GM19467 (cell line): Measurements from ENCODE around the gene MRPL22.
"Not testable (repeated sequence)": the region's sequence is repeated elsewhere in the genome, so short reads cannot be mapped to it uniquely, and the experiment has no call there.

Experiments used
- ATAC-seq: cut with Tn5 transposase; IDR thresholded peaks from one replicate; pipeline ENCODE4 v1.9.1; 2021; ENCODE audit warnings: mild to moderate bottlenecking, moderate library complexity; ENCODE audit not compliant: unreplicated experiment

The MRPL22 gene

DNA sequence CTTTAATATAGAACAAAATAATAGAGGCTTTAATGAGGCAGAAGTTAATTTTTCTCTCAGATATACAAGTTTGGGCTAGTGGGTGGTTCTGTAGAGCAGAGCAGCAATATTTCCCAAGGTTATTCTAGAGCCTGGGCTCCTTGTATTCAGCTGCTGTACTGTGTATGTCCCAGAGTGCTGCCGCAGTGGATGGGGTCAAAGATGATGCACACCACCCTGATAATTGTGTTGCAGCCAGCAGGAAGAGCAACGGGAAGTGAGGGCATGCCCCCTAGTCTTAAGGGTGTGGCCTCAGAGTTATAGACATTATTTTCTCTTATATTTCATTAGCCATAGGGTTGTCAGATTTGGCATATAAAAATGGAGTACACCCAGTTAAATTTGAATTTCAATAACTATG lies 48.8 kb downstream of the MRPL22 start:
- ATAC-seq, result no peak

DNA sequence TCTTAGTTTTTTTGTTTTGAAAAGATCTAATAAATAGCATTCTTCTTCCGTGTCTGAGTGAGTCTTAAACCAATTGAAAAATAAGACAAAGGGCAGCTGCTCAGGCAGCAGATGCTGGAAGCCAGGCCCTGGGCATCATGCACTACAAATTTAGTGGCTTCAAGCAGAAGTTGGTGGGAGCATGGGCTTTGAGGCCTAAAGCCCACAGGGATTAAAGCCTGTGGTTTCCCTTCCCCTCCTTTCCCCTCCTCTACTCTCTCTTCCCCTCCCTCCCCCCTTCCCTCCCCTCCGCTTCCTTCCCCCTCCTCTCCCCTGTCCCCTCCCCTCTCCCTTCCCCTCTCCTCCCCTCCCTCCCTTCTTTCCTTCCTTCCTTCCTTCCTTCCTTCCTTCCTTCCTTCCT lies 52.6 kb downstream of the MRPL22 start:
- ATAC-seq, result no peak

DNA sequence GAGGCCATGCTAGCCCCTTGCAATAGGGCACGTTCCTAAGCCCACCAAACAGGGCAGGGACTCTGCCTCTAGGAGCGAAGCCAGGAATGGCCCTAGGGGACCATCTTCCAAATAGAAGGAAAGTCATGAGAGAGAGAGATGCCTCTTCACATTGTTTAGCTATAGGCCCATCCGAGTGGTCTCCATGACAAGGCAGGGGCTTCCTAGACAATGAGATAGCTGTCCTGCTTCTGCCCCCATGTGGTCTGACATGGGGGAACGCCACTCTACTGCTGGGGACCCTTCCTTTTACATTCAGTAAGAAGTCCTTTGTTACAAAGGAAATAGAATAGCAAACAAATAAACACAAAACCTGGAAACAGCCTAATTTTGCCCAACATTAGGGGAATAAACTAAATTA lies 54.8 kb downstream of the MRPL22 start:
- no peak for ATAC-seq

DNA sequence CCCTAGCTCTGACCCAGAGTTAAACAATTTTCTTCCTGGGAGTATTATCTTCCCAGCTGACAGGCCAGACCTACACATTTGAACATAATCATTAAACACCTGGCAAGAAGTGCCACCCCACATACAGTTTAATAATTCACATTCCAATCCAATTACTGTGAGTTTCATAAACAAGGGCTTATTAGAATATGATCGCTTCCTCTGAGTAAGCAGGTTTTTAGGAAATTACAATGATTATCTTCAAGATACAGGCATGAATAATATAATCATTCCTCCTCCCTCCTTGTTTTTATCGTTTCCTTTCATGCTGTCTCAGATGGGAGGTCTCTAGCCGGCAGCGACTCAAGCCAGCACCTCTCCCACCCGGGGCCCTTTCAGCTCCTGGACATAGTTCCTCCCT lies 56.9 kb downstream of the MRPL22 start:
- ATAC-seq, result no peak

DNA sequence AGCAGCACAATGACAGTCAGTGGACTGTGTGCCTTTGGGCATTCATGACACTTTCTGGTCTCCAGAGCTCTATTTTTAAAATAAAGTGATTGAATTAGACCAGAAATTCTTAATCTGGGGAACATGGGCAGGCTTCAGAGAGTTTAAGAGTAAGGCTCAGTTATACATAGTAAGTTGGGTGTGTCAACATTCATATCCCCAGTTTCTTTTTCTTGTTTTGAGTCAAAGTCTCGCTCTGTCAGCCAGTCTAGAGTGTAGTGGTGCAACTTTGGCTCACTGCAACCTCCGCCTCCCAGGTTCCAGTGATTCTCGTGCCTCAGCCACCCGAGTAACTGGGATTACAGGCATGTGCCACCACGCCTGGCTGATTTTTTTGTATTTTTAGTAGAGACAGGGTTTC lies 59.0 kb downstream of the MRPL22 start:
- ATAC-seq, result no peak

DNA sequence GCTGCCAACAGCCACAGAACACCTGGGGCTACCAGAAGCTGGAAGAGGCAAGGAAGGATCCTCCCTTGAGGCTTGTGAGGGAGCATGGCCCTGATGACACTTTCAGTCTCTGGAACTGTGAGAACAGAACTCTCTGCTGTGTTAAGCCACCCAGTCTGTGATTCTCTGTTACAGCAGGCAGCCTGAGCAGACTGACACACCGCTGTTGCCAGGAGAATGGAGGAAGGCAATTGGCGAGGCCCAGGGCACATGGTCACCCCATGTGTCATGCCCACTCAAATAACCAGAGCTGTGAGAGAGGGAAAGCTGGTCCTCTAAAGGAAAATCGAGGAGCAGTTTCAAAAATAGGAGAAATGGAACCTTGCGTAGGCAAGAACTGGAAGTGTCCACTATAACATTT lies 60.6 kb downstream of the MRPL22 start:
- no peak for ATAC-seq

DNA sequence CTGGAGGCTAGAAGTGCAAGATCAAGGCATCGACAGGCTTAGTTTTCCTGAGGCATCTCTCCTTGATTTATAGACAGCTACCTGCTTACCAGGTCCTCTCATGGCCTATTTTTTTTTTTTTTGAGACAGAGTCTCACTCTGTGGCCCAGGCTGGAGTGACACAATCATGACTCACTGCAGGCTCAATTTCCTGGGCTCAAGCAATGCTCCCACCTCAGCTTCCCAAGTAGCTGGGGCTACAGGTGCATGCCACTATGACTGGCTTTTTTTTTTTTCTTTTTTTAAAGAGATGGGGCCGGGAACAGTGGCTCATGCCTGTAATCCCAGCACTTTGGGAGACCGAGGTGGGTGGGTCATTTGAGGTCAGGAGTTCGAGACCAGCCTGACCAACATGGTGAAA lies 61.8 kb downstream of the MRPL22 start:
- not testable (repeated sequence) for ATAC-seq

DNA sequence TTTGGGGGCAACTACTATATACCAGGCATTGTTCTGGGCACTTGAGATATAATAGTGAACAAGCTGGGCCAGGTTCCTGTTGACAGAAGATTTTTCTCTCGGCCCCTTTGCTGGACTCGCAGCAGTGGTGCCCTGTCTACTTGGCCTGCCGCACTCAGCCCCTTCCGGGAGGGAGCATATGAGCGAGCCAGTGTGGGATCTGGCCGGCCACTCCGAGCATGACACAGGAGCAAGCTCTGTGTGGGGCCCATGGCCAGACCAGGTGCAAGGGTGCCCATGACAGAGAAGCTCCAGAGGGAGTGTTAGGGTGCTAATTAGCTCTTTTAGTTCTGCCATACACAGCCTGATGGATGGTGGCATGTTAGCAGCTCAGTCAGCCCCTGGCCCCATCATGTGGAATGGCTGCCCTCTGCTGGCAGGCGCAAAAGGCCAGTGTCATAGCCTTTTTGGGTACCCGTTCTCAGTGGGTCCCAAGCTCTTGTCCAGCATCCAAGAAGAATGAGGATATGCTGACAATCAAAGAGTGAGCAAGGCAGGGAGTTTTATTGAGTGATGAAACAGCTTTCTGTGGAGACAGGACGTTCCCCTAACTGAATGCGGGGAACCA lies 63.4 kb downstream of the MRPL22 start:
- ATAC-seq, result no peak

DNA sequence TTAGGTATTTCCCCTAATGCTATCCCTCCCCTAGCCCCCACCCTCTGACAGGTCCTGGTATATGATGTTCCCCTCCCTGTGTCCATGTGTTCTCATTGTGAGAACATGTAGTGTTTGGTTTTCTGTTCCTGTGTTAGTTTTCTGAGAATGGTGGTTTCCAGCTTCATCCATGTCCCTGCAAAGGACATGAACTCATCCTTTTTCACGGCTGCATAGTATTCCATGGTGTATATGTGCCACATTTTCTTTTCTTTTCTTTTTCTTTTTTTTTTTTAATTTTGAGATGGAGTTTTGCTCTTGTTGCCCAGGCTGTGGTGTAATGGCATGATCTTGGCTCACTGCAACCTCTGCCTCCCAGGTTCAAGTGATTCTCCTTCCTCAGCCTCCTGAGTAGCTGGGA lies 65.4 kb downstream of the MRPL22 start:
- not testable (repeated sequence) for ATAC-seq

DNA sequence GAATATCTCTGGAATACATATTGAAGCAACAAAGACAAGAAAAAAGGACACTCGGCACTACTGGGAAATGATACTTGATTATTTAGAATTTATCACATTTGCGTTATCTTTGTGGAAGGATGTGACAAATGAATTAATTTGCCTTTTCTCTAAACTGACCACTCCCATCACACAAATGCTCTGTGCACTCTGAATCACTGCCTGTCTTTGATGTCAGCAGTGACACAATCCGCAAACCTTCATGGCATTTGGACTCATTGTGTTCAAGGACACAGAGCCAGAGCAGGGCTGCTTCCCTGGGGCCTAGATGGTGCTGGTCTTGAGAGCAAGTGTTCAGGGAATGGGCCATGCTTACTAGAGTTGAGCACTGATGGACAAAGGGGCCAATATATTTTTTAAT lies 67.8 kb downstream of the MRPL22 start:
- no peak for ATAC-seq

DNA sequence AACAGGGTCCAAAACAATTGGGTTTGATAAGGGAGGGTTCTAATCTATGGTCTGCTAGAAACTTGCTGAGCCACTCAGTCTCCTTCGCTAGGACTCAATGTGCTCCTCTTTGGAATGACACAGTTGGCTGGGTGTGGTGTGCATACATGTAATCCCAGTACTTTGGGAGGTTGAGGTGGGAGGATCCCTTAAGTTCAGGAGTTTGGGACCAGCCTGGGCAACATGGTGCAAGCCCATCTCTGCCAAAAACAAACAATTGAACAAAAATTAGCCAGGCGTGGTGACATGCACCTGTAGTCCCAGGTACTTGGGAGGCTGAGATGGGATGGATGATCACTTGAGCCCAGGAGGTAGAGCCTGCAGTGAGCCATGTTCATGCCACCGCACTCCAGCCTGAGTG lies 70.0 kb downstream of the MRPL22 start:
- no peak for ATAC-seq

DNA sequence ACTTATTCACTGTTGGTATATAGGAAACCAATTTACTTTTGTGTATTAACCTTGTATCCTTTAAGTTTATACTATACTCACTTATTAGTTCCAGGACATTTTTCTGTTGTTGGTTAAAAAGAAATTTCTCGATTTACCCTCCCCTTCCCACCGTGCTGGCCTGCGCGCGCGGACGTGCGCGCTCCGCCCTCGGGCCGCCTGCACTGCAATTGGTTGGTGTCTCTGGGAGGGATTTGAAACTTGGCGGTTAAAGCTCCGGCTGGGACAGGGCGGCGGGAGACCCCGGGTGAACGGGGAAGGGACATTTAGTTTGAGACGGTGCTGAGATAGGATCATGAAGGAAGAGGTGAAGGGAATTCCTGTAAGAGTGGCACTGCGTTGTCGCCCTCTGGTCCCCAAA lies 72.7 kb downstream of the MRPL22 start, which contains the start of gene KIF4B:
Gene KIF4B, plus strand, starts transcription at position 230 of the 400 bp plus-strand sequence. Its CDS starts 105 bp downstream, at position 335.
- ATAC-seq, result no peak

DNA sequence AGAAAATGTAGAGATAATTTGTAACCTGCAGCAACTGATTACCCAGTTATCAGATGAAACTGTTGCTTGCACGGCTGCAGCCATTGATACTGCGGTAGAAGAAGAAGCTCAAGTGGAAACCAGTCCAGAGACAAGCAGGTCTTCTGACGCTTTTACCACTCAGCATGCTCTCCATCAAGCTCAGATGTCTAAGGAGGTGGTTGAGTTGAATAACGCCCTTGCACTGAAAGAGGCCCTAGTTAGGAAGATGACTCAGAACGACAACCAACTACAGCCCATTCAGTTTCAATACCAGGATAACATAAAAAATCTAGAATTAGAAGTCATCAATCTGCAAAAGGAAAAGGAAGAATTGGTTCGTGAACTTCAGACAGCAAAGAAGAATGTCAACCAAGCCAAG lies 74.4 kb downstream of the MRPL22 start:
- no peak for ATAC-seq

DNA sequence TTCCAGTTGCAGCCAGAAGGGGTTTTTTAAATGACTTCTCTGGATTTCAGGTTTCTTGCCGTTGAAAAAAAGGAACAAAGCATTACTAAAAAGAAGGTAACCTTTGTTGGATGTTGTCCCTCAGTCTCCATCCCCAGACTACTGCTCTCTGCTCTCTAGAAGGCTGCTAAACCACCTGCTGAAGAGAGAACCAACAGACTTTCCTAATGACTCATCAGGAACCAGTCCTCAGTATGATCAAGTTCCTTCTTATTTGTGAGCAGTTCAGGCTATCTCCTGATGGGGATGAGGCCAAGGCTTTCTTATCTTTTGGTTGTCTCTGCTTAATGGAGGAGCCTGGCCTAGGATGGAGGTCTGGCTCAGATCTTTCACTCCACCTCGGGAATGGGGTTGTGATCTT lies 76.7 kb downstream of the MRPL22 start:
- ATAC-seq, result peak; percentile 93
